ENCODE data around the gene KCNK3.
"Not testable (repeated sequence)": the region's sequence is repeated elsewhere in the genome, so short reads cannot be mapped to it uniquely, and the experiment has no call there.

Gene KCNK3

DNA sequence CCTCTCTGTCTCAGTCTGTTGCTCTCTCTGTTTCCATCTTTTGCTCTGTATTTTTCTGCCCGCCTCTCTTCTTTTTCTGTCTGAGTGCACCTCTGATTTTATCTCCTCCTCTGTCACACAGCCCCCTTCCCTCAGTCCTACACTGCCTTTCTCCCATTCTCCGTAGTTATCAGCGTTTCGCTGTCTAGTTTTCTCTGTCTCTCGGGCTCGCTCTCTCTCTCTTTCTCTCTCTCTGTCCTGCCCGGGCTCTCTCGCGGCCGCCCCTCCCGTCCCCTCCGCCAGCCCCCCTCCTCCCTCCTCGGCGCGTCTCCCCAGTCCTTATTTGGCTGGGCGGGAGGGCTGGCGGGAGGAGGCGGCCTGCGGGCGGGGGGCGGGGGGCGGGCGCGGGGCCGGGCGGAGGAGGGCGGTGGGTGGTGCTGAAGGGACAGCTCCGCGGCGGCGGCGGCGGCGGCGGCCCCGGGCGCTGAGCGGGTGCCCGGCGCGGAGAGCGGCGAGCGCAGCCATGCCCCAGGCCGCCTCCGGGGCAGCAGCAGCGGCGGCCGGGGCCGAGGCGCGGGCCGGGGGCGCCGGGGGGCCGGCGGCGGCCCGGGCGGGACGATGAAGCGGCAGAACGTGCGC is at the start of gene KCNK3:
TSS of gene KCNK3 (plus strand) at position 444 of the 618 bp plus-strand sequence. CDS start at position 598, 154 bp downstream.
- peak in 1 of 2 donors; percentile 3 for DNase-seq (ENCODE audit: low read depth in 1 of 2, low spot score in 1 of 2)

DNA sequence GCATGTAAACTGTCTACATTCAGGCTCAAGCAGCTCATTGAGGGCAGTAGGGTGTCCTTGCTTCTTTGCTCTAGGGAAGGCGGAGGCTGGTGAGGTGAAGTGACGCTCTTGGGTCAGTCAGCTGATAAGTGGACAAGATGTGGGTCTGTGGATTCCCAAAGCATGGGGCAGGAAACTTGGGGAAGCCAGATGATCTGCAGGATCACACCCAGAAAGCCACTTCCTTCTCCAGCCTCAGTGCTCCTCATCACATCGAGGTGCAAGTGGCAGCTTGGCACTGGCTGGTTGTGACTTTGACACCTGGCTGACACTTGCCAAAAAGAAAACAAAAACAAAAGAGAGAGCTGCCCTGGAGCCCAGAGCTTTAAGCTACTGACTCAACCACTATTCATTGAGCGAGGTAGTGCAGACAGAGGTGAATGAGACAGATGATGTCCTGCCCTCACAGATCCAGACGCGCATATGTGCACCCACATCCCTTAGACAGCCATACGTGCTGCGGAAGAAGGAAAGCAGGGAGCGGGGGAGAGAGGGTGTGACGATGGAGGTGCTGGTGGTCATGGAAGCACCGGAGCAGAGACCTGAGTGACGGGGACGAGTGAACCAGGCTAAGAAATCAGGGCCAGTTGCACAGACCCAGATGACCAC is 48.2 kb upstream of the KCNK3 start:
- no peak for DNase-seq (ENCODE audit: low read depth in 1 of 2, low spot score in 1 of 2)

DNA sequence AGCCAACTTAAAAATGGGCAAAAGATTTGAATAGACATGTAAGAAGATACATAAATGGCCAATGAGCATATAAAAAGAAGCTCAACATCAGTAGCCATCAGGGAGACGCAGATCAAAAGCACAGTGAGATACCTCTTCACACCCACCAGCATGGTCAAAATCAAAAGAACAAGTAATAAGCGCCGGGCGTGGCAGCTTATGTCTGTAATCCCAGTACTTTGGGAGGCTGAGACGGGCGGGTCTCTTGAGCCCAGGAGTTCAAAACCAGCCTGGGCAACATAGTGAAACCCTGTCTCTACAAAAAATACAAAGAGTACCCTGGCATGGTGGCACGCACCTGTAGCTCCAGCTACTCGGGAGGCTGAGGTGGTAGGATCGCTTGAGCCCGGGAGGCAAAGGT is 46.8 kb upstream of the KCNK3 start:
- DNase-seq (ENCODE audit: low read depth in 1 of 2, low spot score in 1 of 2), result no peak

DNA sequence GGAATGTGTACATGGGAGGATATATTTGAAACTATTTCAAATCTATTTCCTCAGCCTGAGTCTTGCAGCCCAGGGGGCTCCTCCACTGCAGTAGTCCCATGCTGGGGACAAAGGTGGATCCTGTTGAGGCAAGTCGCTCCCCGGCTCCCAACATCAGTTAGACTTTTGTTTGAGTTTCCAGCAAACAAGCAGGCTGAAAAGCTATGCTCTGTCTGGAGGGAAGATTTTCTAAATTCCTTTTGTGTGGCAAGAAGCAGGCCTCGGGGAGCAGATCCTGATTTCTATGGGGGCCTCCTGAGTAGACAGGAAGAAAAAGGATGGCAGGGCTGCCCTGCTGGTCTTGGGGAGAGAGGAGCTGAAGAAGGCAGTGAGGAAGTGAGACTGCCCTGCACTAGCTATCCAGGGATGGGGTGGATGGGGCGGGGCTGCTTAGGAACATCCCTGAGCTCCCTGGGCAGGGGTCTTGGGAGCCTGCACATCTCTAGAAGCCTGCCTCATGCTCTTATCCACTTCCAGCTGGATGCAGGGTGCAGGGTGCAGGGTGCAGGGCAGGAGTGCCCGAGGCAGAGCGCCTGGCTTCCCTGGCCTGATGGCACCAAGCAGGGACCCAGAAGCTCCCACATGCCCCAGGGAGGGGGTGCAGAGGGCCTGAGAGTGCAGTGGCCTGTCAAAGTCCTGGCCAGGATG is 45.4 kb upstream of the KCNK3 start:
- DNase-seq (ENCODE audit: low read depth in 1 of 2, low spot score in 1 of 2), result no peak

DNA sequence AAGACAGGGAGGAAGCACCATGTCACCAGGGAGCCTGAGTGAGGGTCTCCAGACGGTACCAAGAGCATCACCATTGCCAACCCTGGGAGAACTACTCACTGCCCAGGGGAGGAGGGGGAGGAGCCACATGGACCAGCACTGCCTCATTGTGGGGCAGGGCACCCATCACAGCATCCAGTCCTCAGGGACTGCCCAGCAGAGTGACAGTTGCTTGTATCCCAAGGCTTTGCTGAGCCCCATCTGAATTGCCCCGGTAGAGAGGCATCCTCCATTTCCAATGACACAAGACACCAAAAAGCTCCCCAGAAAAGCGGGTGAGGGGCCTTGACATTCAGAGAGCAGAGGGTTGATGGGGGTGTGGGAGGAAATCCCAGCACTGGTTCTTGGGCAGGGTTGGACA is 44.5 kb upstream of the KCNK3 start:
- no peak for DNase-seq (ENCODE audit: low read depth in 1 of 2, low spot score in 1 of 2)

DNA sequence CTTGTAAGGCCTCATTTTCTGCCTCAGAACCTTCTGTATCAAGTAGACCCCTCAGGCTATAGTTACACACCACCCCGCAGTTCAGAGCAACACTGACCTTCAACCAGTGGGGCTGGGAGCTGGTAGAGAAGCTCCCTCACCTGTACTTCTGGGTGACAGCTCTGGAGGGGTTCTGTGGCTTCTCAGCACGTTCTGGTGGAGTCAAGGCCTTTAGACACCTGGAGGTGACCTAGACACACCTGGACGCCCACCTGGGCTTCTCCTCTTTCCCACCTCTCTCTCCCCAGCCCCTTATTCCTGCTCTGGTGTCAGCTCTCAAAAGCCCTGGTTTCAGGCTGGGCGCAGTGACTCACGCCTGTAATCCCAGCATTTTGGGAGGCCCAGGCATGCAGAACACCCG is 44.0 kb upstream of the KCNK3 start:
- no peak for DNase-seq (ENCODE audit: low read depth in 1 of 2, low spot score in 1 of 2)

DNA sequence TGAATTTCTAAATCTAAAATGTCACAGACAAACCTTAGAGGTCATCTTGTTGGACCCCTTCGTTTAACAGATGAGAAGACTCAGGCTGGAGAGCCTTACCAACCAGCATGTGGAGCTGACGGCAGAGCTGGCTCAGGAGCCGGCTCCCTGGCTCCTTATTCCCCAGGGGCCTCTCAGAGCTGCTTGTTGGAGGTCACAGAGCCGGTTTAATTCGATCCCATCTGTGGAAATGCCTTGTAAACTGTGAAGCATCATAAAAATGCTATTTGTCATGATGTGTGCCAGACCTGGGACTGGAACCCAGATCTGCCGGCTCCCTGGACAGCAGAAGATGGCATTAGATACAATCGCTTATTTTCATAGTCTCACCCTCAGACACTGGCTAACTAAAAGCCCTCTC is 43.2 kb upstream of the KCNK3 start:
- DNase-seq (ENCODE audit: low read depth in 1 of 2, low spot score in 1 of 2), result no peak

DNA sequence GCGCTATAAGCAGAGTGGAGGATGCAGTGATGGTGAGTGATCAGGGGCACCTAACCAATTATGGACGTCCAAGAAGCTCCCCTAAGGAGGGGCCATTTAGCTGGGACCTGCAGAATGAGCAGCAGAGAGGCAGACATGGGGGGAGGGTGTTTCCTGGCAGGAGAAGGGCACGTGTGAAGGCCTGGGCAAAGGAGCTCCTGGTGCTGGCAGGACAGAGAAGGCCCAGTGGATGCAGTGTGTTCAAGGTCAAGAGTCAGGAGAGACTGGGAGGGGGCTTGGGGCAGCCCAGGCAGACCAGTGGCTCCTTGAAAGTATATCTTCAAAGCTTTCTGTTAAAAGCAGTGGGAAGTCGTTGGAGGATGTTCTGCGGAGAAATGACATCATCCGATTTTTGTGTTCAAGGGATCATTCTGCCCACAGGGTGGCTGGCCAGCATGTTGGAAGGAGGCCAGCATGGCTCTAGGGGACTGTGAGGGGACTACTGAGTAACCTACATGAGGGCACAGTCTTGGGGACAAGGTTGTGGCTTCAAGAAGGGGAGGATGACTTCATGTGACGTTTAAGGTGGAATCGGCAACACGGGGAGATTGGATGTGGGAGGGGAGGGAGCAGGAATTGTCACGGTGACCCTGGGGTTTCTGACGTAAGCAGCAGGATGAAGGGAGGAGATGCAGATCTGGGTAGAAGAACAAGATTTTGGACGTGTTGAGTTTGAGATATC is 42.4 kb upstream of the KCNK3 start:
- DNase-seq (ENCODE audit: low read depth in 1 of 2, low spot score in 1 of 2), result no peak

DNA sequence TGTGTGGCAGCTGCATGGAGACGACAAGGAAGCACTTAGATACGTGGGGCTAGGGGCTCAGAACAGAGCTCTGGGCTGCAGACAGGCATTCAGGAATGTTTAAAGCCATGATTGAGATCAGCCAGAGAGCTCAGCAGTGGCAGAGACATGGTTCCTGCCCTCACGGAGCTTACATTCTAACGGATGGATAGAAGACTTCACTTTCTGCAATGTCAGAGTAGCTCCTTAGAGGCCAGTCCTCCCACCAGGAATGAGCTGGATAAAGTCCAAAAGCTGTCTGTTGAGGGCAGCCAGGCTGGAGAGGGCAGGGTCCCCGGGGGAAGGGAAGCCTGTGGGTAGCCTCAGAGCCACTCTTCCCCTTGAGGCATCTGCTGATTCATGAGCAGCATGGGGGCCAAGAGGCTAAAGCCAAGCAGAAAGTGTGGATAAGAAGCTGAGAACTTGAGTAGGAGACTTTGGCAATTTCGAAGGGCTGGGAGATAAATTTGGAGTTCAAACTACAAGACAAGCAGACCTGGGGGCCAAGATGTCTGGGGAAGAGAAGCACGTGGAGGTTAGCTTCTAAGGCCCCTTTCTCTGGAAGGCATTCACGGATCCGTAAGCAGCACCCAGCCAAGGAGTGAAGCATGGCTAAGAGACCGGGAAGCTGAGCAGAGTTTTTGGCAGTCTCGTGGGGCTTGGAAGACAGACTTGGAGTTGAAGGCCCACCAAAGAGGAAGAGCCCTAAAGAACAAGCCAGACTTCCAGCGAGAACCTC is 41.6 kb upstream of the KCNK3 start:
- DNase-seq (ENCODE audit: low read depth in 1 of 2, low spot score in 1 of 2), result no peak

DNA sequence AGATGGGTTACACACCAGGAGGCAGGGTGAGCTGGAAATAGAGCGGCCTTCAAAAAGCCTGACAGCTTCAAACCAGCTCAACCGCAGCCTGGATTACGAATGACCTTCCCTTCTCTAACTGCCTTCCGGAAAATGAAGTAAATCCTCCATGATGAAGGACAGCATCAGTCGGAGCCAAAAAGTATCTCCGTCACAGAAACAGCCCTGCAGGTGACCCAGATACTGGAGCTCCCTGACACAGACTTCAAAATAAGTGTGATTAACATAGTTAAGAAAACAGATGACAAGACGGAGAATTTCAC is 41.1 kb upstream of the KCNK3 start:
- DNase-seq (ENCODE audit: low read depth in 1 of 2, low spot score in 1 of 2), result no peak

DNA sequence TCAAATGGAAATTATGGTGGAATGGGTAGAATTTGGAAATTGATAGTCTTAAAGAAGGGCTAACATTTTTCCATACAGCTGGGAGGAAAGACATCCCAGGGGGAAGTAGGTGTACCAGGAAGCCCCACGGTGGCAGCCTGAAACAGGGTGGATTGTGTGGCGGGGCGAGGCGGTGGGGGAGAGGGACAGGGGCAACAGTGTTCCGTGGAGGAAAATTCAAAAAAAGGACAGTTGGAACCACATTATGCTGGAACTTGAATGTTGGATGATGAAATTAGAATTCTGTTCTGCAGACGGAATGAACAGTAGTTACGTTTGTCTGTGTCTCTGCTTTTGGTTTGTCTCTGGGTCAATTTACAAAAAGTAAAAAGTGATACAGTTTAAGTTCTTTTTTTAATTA is 40.7 kb upstream of the KCNK3 start:
- DNase-seq (ENCODE audit: low read depth in 1 of 2, low spot score in 1 of 2), result no peak

DNA sequence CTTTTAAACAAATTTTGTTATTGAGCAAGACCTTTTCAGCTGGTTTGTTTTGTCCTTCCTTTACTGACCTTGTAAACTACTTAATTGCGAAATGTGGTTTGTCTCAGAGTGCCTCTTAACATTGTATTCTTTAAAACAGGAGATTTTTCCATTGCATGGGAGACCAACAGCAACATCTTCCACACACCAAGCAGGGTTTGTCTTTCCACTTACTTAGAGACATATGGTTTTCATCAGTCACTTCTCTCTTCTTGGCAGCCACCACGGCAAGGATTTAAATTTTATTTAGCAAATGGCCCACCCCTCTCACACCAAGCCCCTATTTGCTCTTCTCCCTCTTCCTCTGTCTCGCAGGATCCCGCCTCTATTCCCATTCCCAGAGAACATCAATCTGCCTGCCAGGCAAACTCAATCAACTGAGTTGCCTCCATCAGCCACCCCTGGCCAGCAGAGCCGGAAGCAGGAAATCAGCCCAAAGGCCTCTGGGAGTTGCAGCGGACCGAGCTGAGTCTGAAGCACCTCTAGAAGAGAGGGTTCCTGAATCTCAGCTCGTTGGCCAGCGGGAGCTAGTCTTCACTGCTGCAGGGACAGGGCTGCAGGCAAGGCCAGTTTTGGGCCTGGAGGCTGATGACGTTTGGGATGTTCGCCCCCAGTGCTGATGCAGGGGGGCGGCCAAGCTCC is 40.0 kb upstream of the KCNK3 start:
- DNase-seq (ENCODE audit: low read depth in 1 of 2, low spot score in 1 of 2), result no peak

DNA sequence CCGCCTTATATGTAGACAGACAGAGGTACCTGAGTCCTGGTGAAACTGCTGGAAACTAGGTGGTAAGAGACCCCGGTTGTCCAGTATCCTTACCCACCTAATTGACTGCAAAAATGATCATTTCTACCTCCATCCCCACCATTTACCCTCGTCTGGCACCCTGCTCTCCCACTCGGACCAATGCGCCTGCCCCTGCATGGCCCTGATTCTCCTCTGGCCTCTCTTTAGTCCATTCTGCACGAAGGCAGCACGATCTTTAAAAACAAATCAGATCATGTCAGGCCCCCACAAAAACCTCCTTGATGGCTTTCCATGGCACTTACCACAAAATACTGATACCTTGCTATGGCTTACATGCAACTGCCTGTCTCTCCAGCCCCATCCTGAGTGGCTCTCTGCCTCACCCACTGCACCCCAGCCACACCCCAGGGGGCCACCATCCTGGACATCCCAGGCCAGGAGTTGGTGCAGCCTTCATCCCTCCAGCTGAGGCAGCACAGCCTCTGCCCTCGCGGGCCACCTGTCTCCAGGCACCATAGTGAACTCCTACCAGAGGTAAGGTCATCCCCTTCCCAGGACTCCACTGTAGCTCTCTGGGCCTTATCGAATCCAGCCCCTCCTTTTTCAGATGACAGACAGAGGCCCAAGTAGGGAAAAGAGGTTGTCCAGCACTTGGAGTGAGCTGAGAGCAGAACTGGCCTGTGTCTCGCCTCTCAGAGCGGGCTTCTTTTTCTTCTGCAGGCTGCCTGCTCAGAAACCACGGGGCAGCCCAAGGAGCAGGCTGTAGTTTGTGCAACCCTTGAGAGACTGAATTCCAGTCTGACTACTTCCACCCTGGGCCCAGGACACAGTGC is 39.1 kb upstream of the KCNK3 start:
- DNase-seq (ENCODE audit: low read depth in 1 of 2, low spot score in 1 of 2), result no peak

DNA sequence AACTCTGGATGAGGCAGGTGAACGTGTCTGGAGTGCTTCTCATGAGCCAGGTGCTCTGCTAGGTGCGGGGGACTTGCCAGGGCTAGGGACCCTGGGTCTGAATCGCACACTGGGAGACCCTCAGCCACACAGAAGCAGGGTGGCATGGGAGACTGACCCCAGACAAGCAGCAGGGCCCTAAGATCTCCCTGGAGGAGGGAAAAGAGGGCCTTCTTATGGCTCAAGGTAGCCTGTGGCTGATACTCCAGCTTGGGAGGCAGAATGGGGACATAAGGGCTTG is 38.5 kb upstream of the KCNK3 start:
- DNase-seq (ENCODE audit: low read depth in 1 of 2, low spot score in 1 of 2), result no peak

DNA sequence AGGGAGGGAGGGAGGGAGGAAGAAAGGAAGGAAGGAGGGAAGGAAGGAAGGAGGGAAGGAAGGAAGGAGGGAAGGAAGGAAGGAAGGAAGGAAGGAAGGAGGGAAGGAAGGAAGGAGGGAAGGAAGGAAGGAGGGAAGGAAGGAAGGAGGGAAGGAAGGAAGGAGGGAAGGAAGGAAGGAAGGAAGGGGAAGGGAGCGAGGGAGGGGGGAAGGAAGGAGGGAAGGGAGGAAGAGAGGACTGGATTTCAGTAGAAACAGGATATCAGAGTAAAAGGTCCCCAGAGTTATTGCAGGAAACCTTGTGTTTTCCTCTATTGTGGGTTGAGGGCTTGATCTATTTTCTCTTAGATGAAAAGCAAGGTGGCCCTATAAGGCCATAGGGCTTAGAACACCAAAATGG is 37.4 kb upstream of the KCNK3 start:
- DNase-seq (ENCODE audit: low read depth in 1 of 2, low spot score in 1 of 2), result not testable (repeated sequence)

DNA sequence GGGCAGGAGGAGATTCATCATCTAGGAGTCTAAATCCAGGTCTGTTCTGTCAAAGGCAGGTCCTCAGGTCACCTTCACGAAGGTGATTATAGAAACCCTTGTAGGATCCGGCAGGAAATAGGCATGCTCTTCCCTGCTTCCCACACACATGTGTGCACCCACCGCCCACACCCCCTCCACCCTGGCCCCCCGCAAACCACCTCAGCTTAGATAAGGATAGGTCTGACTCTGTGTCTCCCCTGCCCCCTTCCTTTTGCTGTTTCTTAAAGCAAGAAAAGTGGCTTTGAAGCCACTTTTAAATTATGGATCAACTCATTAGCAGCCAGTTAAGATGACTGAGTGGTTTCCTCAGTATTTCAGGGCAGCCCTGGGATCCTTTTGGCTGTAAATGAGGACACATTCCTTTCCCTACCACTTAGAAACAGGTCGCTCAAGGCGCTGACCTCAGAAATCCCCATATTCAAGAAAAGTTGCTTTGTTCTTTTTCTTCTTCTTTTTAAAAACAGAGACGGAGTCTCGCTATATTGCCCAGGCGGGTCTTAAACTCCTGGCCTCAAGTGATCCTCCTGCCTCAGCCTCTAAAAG is 36.8 kb upstream of the KCNK3 start:
- no peak for DNase-seq (ENCODE audit: low read depth in 1 of 2, low spot score in 1 of 2)

DNA sequence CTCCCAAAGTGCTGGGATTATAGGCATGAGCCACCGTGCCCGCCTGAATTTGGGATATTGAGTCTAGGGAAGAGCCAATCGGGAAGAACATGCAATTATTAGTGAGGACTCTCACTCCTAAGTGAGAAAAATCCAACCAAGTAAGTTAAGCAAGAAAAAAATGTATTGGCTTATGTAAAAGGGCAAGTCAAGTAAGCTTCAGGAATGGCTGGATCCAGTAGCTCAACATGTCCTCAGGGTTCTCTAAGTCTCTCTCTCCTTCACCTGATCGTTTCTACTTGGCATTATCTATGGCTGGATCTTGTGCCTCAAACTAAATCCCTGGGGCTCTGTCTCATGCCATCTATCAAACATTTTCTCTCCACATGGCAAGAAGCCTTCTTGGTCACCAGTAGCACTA is 35.3 kb upstream of the KCNK3 start:
- no peak for DNase-seq (ENCODE audit: low read depth in 1 of 2, low spot score in 1 of 2)

DNA sequence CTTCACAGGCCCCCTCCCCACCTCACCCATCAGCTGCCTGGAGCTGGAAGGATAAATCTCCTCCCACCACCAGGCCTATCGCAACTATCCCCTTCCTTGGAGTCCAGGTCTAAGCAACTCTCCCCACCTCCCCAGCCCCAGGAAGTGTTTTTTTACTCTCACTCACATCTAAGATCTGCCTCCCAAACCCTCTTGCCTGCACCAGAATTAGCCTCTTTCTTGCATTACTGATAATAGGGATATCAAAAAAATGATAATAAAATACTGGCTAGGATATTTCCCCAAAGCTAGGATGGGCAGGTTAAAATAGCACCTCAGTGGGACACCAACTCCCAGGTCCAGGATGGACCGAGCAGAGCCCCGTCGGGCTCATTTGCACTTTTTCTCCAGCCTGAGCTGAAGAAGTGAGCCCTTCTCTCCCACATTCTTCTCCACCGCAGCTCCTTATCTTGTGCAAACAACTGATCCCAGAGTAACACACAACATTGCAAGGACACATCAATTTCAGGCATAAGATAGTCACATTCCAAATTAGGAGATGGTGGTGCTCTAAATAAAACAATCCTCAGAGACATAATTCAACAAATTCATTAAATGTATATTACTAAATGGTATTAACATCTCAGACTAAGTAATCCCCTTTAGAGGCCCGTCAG is 33.7 kb upstream of the KCNK3 start:
- DNase-seq (ENCODE audit: low read depth in 1 of 2, low spot score in 1 of 2), result no peak

DNA sequence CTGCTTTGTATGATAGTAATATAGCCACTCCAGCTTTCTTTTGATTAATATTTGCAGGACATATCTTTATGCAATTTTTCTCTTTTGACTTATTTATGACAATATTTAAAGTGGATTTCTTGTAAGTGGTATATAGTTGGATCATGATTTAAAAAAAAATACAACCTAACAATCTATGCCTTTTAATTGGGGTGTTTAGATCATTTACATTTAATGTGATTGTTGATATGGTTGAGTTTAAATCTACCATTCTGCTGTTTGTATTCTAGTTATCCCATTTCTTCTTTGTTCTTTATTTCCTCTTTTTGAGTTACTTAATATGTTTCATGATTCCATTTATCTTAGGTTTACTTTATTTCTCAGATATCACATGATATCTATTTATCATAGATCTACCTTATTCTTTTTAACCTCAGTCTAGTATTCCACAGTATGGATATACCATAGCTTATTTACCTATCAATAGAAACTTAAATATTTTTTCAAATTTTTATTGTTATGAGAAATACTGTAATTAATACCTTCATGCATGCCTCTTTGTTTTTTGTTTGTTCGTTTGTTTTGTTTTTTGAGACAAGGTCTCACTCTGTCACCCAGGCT is 32.1 kb upstream of the KCNK3 start:
- no peak for DNase-seq (ENCODE audit: low read depth in 1 of 2, low spot score in 1 of 2)
